Measurements from ENCODE around the gene ACADVL.

Gene ACADVL

GRCh38 chr17:7205561-7205960 is 14.2 kb upstream of the ACADVL start:
- TF ChIP-seq CTCF (IDR thresholded peaks at IDR 0.05; ENCODE audit: insufficient read depth, missing control alignments): no peak
- FAIRE-seq (no peak), DNase-seq (ENCODE audit: insufficient read length, low spot score) (no peak)

- DNase-seq (ENCODE audit: insufficient read length, low spot score) (no peak), FAIRE-seq (no peak)
- TF ChIP-seq CTCF (IDR thresholded peaks at IDR 0.05; ENCODE audit: insufficient read depth, missing control alignments): no peak
Measured at GRCh38 chr17:7207120-7208001, 12.4 kb upstream of the ACADVL start.

- TF ChIP-seq CTCF (IDR thresholded peaks at IDR 0.05; ENCODE audit: insufficient read depth, missing control alignments): no peak
- DNase-seq (ENCODE audit: insufficient read length, low spot score) (no peak), FAIRE-seq (no peak)
Measured at GRCh38 chr17:7208027-7208571, 11.6 kb upstream of the ACADVL start.

- no peak for TF ChIP-seq CTCF (IDR thresholded peaks at IDR 0.05; ENCODE audit: insufficient read depth, missing control alignments)
- no peak for FAIRE-seq
- no peak for DNase-seq (ENCODE audit: insufficient read length, low spot score)
Measured at GRCh38 chr17:7208754-7209460, 10.8 kb upstream of the ACADVL start.

- peak; percentile 6 for FAIRE-seq
Measured at GRCh38 chr17:7211491-7212273, 8.1 kb upstream of the ACADVL start.

GRCh38 chr17:7213895-7214299 is 5.8 kb upstream of the ACADVL start:
- peak; percentile 32 for TF ChIP-seq CTCF (IDR thresholded peaks at IDR 0.05; ENCODE audit: insufficient read depth, missing control alignments)
- peak; percentile 38 for FAIRE-seq
- peak; percentile 77 for DNase-seq (ENCODE audit: insufficient read length, low spot score)

More at GRCh38 chr17:7211491-7212273, 8.1 kb upstream of the ACADVL start:
- TF ChIP-seq CTCF (IDR thresholded peaks at IDR 0.05; ENCODE audit: insufficient read depth, missing control alignments): no peak
- DNase-seq (ENCODE audit: insufficient read length, low spot score): no peak
